Uterus (tissue), 4 donors: ENCODE measurements around the gene MADD. TPM values are rescaled to one million over a fixed set of nuclear protein-coding genes. Genes with fewer than 3 reads are reported as not detected.

Source experiments
- DNase-seq, 2 donors: peaks; one replicate each; pipeline ENCODE4 v3.0.0-alpha.2; 2019 to 2020
- H3K27ac ChIP-seq, 2 donors: fragments of 200-600 bp; sonication (generic); 1 replicate in 1 of 2; 2 replicates in 1 of 2; pipeline ENCODE4 v1.5.1; 2016 to 2018
- H3K27me3 ChIP-seq, 2 donors: fragments of 200-600 bp; sonication (generic); one replicate each; pipeline ENCODE4 v1.5.1; 2018 to 2019; ENCODE audit warnings: control low read depth in 1 of 2
- H3K36me3 ChIP-seq, 2 donors: fragments of 200-600 bp; sonication (generic); one replicate each; pipeline ENCODE4 v1.5.1; 2019; ENCODE audit warnings: control low read depth in 1 of 2
- H3K4me1 ChIP-seq, 2 donors: fragments of 200-600 bp; sonication (generic); one replicate each; pipeline ENCODE4 v1.5.1; 2018 to 2019; ENCODE audit warnings: control low read depth in 1 of 2
- H3K4me3 ChIP-seq, 2 donors: fragments of 200-600 bp; sonication (generic); 1 replicate in 1 of 2; 2 replicates in 1 of 2; pipeline ENCODE4 v1.5.1; 2018 to 2019; ENCODE audit warnings: mild to moderate bottlenecking in 1 of 2
- H3K9me3 ChIP-seq, 2 donors: fragments of 200-600 bp; sonication (generic); one replicate each; pipeline ENCODE4 v1.5.1; 2019; ENCODE audit warnings: control low read depth in 1 of 2
- CTCF ChIP-seq, 4 experiments: fragments of 200-600 bp in 2 of 4; fragments of 450-650 bp in 2 of 4; sonication (generic) in 2 of 4; IDR thresholded peaks; one replicate each; pipeline ENCODE4 v1.5.1; 2016 to 2019; ENCODE audit warnings: antibody characterized with exemption in 4 of 4, mild to moderate bottlenecking in 2 of 4, moderate library complexity in 1 of 4
- POLR2A ChIP-seq, 2 donors: fragments of 450-650 bp; IDR thresholded peaks; one replicate each; pipeline ENCODE4 v1.6.1; 2016; ENCODE audit warnings: antibody characterized with exemption in 2 of 2, mild to moderate bottlenecking in 1 of 2, moderate library complexity in 1 of 2
- intact Hi-C: fragments of 100-400 bp; cut with DNase I; formaldehyde crosslinking; loops from one replicate; pipeline ENCODE4 v1.15.1; 2023; ENCODE audit warnings: low total_unique reads
- total RNA-seq, 4 donors: library from RNA; depleted of rRNA in 3 of 4; stranded (reverse); fragments of >200 nt in 3 of 4; gene quantifications; one replicate each; pipeline versions ENCODE4 v1.1.0 to v1.2.4, GENCODE V29; 2014 to 2023
- donor health status: DM: yes; HTN: yes; CAD: no.

MADD gene
- total RNA-seq, 4 donors from 2014 or later, result 26.8 to 234 (median 47.2) TPM

- intact Hi-C loops, result no loop called here
- Histone ChIP-seq H3K36me3 (no peaks in the 10 kb centered on the region), H3K9me3 (no peaks in the 10 kb centered on the region), H3K27me3 (no peaks in the 10 kb centered on the region), H3K4me1 (no peaks in the 10 kb centered on the region), H3K27ac (no peak overlapping the region), H3K4me3 (no peak overlapping the region)
- no peak for TF ChIP-seq POLR2A (IDR thresholded peaks at IDR 0.05)
- no peak for TF ChIP-seq CTCF (IDR thresholded peaks at IDR 0.05)
- DNase-seq, result no peak
These were observed 30.1 kb upstream of the MADD start for GRCh38 chr11:47239852-47240251.

- intact Hi-C loops, result no loop called here
- Histone ChIP-seq H3K4me3 (no peak overlapping the region), H3K4me1 (no peaks in the 10 kb centered on the region), H3K36me3 (no peaks in the 10 kb centered on the region), H3K9me3 (no peaks in the 10 kb centered on the region), H3K27ac (no peak overlapping the region), H3K27me3 (no peaks in the 10 kb centered on the region)
- TF ChIP-seq POLR2A (IDR thresholded peaks at IDR 0.05) (no peak), CTCF (IDR thresholded peaks at IDR 0.05) (no peak)
- no peak for DNase-seq
These were observed 28.1 kb upstream of the MADD start for GRCh38 chr11:47241841-47242301.

DNA sequence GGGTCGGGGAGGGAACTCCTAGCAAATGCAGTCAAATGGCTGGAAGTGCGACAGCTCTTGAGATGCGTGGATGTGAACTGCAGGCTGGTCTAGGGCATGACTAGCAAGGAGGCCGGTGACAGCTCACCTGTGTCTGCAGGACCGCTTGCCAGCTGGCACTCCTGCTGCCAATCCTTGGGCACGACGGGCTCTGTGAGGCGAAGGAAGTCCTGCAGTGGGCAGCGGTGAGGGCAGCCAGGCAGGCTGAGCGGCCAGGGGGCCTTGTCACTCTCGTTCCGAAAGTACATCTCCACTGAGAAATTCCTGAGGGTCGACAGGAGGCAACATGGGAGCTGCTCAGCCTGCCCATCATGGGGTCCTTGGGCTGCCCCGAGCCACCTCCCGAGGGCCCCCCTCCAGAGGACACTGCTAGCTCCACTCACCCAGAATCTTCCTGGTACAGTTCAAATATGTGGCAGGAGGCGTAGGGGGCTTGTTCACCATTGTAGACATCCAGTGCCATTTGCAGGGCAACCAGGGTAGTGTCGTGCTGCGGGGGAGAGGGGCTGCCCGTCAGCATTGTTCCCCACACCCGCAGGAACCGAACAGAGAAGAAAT is 27.2 kb upstream of the MADD start:
- Histone ChIP-seq H3K27me3 (no peaks in the 10 kb centered on the region), H3K4me1 (peaks cover 0 to 2% of the 10 kb centered on the region in 2 donors), H3K9me3 (no peaks in the 10 kb centered on the region), H3K4me3 (no peak overlapping the region), H3K36me3 (no peaks in the 10 kb centered on the region), H3K27ac (no peak overlapping the region)
- TF ChIP-seq CTCF (IDR thresholded peaks at IDR 0.05), result no peak
- TF ChIP-seq POLR2A (IDR thresholded peaks at IDR 0.05), result no peak
- intact Hi-C loops, result no loop called here
- DNase-seq, result no peak

DNA sequence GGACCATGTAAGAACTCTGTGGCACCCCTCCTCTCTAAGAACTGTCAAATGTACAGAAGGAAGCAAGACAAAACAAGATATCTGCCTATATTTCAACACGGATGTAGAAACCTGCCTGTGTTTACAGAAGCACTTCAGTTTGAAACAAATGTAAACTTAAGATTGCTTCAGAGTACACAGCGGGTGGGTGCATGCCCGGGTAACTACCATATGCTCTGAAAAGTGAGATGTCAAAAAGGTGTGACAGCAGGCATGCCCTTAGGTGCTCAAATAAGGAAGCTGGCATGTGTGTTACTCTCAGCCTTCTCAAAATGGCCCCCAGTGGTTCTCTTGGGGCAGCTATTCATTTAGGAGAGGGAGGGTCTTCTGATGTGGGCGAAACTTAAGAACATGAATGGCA is 26.5 kb upstream of the MADD start:
- Histone ChIP-seq H3K27me3 (no peaks in the 10 kb centered on the region), H3K27ac (no peak overlapping the region), H3K4me3 (no peak overlapping the region), H3K4me1 (peaks cover 0 to 7% of the 10 kb centered on the region in 2 donors), H3K9me3 (no peaks in the 10 kb centered on the region), H3K36me3 (no peaks in the 10 kb centered on the region)
- intact Hi-C loops, result no loop called here
- TF ChIP-seq CTCF (IDR thresholded peaks at IDR 0.05) (no peak), POLR2A (IDR thresholded peaks at IDR 0.05) (no peak)
- no peak for DNase-seq

DNA sequence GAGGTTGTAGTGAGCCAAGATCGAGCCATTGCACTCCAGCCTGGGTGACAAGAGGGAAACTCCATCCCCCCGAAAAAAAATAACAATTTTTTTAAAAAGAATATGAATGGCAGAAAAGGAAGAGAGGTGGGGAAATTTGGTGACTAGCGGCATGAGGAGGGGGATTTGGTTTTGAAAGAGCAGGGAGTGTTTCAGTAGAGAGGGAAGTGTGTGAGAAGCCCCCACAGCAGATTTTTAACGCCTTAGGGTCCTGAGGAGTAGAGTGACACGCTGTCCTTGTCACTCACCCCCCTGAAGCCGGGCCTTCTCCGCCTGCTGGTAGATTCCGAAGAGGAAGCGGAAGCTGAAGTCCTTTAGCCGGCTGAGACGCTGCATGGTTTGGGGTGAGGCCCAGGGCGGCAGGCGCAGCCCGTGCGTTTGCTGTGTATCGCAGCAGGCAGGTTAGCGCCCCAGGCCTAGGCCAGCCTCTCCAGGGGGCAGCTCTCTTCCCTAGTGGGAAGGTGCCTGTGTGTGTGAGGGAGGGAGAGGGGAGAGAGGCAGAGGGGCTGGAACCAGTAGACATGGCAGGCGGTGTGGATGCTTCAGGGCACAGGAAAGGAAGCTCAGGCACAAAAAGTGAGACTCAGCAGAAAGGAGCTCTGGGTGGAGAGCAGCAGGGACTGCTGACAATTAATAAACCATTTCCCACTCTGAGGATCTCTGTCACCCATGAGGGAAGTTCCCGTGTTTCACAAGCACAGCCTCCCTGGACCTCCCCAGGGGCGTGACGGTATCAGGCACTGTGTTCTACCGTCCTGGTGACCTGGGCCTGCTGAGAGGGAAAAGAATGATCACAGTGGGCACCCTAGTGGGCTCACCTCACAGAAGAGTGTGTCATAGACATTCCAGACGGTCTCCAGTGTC is 25.2 kb upstream of the MADD start:
- intact Hi-C loops, result no loop called here
- H3K9me3 ChIP-seq, result no peaks in the 10 kb centered on the region
- H3K27me3 ChIP-seq, result no peaks in the 10 kb centered on the region
- no peak for TF ChIP-seq CTCF (IDR thresholded peaks at IDR 0.05)
- no peak for TF ChIP-seq POLR2A (IDR thresholded peaks at IDR 0.05)
- no peak overlapping the region for H3K4me3 ChIP-seq
- peaks cover 0 to 7% of the 10 kb centered on the region in 2 donors for H3K4me1 ChIP-seq
- H3K27ac ChIP-seq, result no peak overlapping the region
- no peaks in the 10 kb centered on the region for H3K36me3 ChIP-seq
- DNase-seq, result no peak
